H1 (cell line): ENCODE data around the gene GALNT17. TPM values are rescaled to one million over a fixed set of nuclear protein-coding genes. Genes with fewer than 3 reads are reported as not detected.

Experiments used
- BCL11A ChIP-seq, 2 experiments: IDR thresholded peaks; one replicate each; pipeline ENCODE4 v1.6.1; 2011; ENCODE audit warnings: low read depth in 2 of 2, low read length in 2 of 2, mild to moderate bottlenecking in 2 of 2
- BRCA1 ChIP-seq: IDR thresholded peaks from 2 replicates; pipeline ENCODE4 v1.6.1; 2012; ENCODE audit warnings: low read depth, low read length, improper control_type of control experiment
- CBX8 ChIP-seq: fragments of 300-800, 300-1000 bp; sonication (generic); IDR thresholded peaks from 2 replicates; pipeline ENCODE4 v1.7.1; 2016; ENCODE audit warnings: low read depth, low read length, borderline replicate concordance
- CHD2 ChIP-seq: IDR thresholded peaks from 2 replicates; pipeline ENCODE4 v1.6.1; 2012; ENCODE audit warnings: low read length, improper control_type of control experiment
- EGR1 ChIP-seq: IDR thresholded peaks from 2 replicates; pipeline ENCODE4 v1.6.1; 2011; ENCODE audit warnings: low read depth, low read length, borderline replicate concordance
- FOSL1 ChIP-seq: IDR thresholded peaks from 2 replicates; pipeline ENCODE4 v1.6.1; 2011; ENCODE audit warnings: mild to moderate bottlenecking, low read depth, low read length, moderate library complexity; ENCODE audit not compliant: insufficient read depth
- KDM4A ChIP-seq: IDR thresholded peaks from one replicate; pipeline ENCODE4 v1.7.1; 2012; ENCODE audit warnings: low read depth, mild to moderate bottlenecking, moderate library complexity, low read length, inconsistent platforms; ENCODE audit not compliant: severe bottlenecking
- POLR2A ChIP-seq, 2 experiments: IDR thresholded peaks; 1 replicate in 1 of 2; 2 replicates in 1 of 2; pipeline ENCODE4 v1.6.1; 2011; ENCODE audit warnings: low read depth in 2 of 2, low read length in 2 of 2, mild to moderate bottlenecking in 2 of 2; ENCODE audit errors: control extremely low read depth in 1 of 2
- RNF2 ChIP-seq: fragments of 200-900, 300-1000 bp; sonication (generic); IDR thresholded peaks from 2 replicates; pipeline ENCODE4 v1.7.1; 2016; ENCODE audit warnings: borderline replicate concordance, low read depth, mild to moderate bottlenecking, antibody characterized with exemption, low read length; ENCODE audit not compliant: poor library complexity, severe bottlenecking; ENCODE audit errors: missing control alignments
- SAP30 ChIP-seq: fragments of 300-600 bp; sonication (generic); IDR thresholded peaks from 2 replicates; pipeline ENCODE4 v1.7.1; 2012; ENCODE audit warnings: low read length, moderate library complexity, mild to moderate bottlenecking, inconsistent platforms; ENCODE audit not compliant: insufficient read depth, insufficient replicate concordance
- TEAD4 ChIP-seq: IDR thresholded peaks from 2 replicates; pipeline ENCODE4 v1.6.1; 2012; ENCODE audit warnings: low read depth, low read length, inconsistent platforms, mixed read lengths
- polyA plus RNA-seq, 7 experiments: library from polyadenylated mRNA; depleted of rRNA in 3 of 7; stranded (reverse) in 5 of 7; unstranded in 2 of 7; fragments of >200 nt in 5 of 7; fragments of 200-250 nt in 2 of 7; gene quantifications; 1 replicate in 5 of 7; 2 replicates in 1 of 7; 4 replicates in 1 of 7; pipeline versions ENCODE4 v1.2.1 to v1.2.3, GENCODE V29; 2011 to 2013; ENCODE audit warnings: missing spikeins in 2 of 7, mixed read lengths in 2 of 7
- total RNA-seq: library from RNA; stranded (reverse); fragmentation: NEBNext Ultra II Directional; extraction: Animal tissue kit (Norgen Biotek cat#: 25700); gene quantifications from 2 replicates; pipeline ENCODE4 v1.2.1, GENCODE V29; 2021
- TF ChIP-seq, protein P1 (sequence below): fragments of 300-600 bp; sonication (generic); IDR thresholded peaks from 2 replicates; pipeline ENCODE4 v1.7.1; 2012; ENCODE audit warnings: low read length, moderate library complexity, mild to moderate bottlenecking, inconsistent platforms; ENCODE audit not compliant: insufficient replicate concordance

The GALNT17 gene
- total and polyA plus RNA-seq, 2 of the 8 experiments (the other 6 are each of a cell fraction or from before 2014, with no cell fraction given), result 37.7 to 47.0 TPM

DNA sequence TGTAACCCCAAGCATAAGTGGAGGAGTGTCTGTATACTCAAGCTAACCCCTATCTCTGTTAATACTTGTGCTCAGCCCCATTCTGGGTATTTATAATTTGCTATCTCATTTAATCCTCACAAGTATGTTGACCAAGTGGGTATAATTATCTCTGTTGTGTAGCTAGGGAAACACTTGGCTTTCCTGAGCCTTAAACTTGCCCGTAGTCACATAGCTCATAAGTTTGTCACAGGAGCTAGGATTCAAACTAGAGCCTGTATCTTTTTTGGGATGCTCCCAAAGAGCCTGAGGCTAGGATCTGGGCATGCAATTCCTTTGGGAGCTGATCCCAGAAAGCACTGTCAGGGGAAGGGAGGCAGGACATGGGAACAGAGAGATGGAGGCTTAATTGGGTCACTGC lies 377.4 kb downstream of the GALNT17 start (continued):
- TF ChIP-seq, protein P1, sequence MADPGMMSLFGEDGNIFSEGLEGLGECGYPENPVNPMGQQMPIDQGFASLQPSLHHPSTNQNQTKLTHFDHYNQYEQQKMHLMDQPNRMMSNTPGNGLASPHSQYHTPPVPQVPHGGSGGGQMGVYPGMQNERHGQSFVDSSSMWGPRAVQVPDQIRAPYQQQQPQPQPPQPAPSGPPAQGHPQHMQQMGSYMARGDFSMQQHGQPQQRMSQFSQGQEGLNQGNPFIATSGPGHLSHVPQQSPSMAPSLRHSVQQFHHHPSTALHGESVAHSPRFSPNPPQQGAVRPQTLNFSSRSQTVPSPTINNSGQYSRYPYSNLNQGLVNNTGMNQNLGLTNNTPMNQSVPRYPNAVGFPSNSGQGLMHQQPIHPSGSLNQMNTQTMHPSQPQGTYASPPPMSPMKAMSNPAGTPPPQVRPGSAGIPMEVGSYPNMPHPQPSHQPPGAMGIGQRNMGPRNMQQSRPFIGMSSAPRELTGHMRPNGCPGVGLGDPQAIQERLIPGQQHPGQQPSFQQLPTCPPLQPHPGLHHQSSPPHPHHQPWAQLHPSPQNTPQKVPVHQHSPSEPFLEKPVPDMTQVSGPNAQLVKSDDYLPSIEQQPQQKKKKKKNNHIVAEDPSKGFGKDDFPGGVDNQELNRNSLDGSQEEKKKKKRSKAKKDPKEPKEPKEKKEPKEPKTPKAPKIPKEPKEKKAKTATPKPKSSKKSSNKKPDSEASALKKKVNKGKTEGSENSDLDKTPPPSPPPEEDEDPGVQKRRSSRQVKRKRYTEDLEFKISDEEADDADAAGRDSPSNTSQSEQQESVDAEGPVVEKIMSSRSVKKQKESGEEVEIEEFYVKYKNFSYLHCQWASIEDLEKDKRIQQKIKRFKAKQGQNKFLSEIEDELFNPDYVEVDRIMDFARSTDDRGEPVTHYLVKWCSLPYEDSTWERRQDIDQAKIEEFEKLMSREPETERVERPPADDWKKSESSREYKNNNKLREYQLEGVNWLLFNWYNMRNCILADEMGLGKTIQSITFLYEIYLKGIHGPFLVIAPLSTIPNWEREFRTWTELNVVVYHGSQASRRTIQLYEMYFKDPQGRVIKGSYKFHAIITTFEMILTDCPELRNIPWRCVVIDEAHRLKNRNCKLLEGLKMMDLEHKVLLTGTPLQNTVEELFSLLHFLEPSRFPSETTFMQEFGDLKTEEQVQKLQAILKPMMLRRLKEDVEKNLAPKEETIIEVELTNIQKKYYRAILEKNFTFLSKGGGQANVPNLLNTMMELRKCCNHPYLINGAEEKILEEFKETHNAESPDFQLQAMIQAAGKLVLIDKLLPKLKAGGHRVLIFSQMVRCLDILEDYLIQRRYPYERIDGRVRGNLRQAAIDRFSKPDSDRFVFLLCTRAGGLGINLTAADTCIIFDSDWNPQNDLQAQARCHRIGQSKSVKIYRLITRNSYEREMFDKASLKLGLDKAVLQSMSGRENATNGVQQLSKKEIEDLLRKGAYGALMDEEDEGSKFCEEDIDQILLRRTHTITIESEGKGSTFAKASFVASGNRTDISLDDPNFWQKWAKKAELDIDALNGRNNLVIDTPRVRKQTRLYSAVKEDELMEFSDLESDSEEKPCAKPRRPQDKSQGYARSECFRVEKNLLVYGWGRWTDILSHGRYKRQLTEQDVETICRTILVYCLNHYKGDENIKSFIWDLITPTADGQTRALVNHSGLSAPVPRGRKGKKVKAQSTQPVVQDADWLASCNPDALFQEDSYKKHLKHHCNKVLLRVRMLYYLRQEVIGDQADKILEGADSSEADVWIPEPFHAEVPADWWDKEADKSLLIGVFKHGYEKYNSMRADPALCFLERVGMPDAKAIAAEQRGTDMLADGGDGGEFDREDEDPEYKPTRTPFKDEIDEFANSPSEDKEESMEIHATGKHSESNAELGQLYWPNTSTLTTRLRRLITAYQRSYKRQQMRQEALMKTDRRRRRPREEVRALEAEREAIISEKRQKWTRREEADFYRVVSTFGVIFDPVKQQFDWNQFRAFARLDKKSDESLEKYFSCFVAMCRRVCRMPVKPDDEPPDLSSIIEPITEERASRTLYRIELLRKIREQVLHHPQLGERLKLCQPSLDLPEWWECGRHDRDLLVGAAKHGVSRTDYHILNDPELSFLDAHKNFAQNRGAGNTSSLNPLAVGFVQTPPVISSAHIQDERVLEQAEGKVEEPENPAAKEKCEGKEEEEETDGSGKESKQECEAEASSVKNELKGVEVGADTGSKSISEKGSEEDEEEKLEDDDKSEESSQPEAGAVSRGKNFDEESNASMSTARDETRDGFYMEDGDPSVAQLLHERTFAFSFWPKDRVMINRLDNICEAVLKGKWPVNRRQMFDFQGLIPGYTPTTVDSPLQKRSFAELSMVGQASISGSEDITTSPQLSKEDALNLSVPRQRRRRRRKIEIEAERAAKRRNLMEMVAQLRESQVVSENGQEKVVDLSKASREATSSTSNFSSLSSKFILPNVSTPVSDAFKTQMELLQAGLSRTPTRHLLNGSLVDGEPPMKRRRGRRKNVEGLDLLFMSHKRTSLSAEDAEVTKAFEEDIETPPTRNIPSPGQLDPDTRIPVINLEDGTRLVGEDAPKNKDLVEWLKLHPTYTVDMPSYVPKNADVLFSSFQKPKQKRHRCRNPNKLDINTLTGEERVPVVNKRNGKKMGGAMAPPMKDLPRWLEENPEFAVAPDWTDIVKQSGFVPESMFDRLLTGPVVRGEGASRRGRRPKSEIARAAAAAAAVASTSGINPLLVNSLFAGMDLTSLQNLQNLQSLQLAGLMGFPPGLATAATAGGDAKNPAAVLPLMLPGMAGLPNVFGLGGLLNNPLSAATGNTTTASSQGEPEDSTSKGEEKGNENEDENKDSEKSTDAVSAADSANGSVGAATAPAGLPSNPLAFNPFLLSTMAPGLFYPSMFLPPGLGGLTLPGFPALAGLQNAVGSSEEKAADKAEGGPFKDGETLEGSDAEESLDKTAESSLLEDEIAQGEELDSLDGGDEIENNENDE, result no peak
- no peak for TF ChIP-seq RNF2
- TF ChIP-seq EGR1, result no peak
- no peak for TF ChIP-seq BRCA1
- no peak for TF ChIP-seq FOSL1
- TF ChIP-seq POLR2A (IDR thresholded peaks at IDR 0.05; ENCODE audit: control extremely low read depth in 1 of 2, low read depth in 2 of 2, low read length in 2 of 2), result no peak
- TF ChIP-seq CHD2, result no peak
- no peak for TF ChIP-seq BCL11A (IDR thresholded peaks at IDR 0.05; ENCODE audit: low read depth in 2 of 2, low read length in 2 of 2)
- no peak for TF ChIP-seq KDM4A
- no peak for TF ChIP-seq TEAD4
- no peak for TF ChIP-seq CBX8
- TF ChIP-seq SAP30, result no peak
